ENCODE measurements around the gene SLC25A21. TPM values are rescaled to one million over a fixed set of nuclear protein-coding genes. Genes with fewer than 3 reads are reported as not detected.
"Not testable (repeated sequence)": the region's sequence is repeated elsewhere in the genome, so short reads cannot be mapped to it uniquely, and the experiment has no call there.

Gene SLC25A21
- total RNA-seq, 2 donors from 2014 or later = 0.14 to 0.64 TPM

GRCh38 chr14:36938678-36939077 is 233.7 kb downstream of the SLC25A21 start:
- intact Hi-C loops (cut with DNase I, micrococcal nuclease) = no loop called here
- DNase-seq = no peak

GRCh38 chr14:36935976-36936678 is 236.3 kb downstream of the SLC25A21 start:
- intact Hi-C loops (cut with DNase I, micrococcal nuclease) = no loop called here
- no peak for ATAC-seq
- no peak for DNase-seq

More at GRCh38 chr14:36938678-36939077, 233.7 kb downstream of the SLC25A21 start:
- no peak for ATAC-seq

DNA sequence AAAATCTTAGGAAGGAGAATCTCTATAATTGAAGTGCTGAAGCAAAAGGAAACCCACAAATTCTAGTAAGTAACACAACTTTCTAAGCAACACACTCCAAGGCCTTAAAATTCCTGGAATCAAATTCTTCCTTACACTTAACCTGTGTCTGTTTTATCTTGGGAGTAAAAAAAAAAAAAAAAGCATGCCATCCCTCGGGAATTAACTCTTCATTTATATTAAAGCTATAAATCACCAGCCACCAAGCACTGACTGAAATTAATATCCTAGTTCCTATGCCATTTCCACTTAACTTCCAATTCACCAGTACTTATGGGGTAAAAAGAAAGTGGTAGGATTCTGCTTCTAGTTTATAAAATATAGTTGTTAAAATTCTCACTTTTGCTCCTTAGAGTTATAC is 238.1 kb downstream of the SLC25A21 start:
- intact Hi-C loops (cut with DNase I, micrococcal nuclease) = no loop called here
- DNase-seq = no peak
- ATAC-seq = no peak

- ATAC-seq (no peak), DNase-seq (no peak)
- intact Hi-C loops (cut with DNase I, micrococcal nuclease) = no loop called here
These were observed 240.6 kb downstream of the SLC25A21 start for GRCh38 chr14:36931791-36932190.

GRCh38 chr14:36928432-36928831 is 244.0 kb downstream of the SLC25A21 start:
- intact Hi-C loops (cut with DNase I, micrococcal nuclease) = no loop called here
- no peak for ATAC-seq
- no peak for DNase-seq

- intact Hi-C loops (cut with DNase I, micrococcal nuclease) = no loop called here
- DNase-seq (no peak), ATAC-seq (no peak)
These were observed 247.3 kb downstream of the SLC25A21 start for GRCh38 chr14:36925094-36925493.

DNA sequence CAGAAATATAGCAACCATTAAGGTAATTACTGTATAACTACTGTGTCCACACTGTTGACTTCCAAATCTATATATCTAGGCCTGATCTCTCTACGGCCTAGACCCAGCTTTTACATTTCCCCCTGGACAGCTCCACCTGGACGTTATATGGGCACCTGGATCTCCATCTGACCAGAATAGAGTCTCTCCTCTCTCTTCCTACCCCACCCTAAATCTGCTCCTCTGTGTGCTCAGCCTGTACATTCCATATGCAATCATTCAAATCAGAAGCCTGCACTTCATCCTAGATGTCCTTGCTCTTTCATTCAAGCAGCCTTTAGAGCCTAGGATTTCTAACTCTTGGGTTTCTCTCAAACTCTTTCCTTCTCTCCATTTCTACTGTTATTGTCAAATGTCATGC is 255.7 kb downstream of the SLC25A21 start:
- no peak for ATAC-seq
- intact Hi-C loops (cut with DNase I, micrococcal nuclease) = no loop called here
- no peak for DNase-seq

- no peak for ATAC-seq
- intact Hi-C loops (cut with DNase I, micrococcal nuclease) = no loop called here
- no peak for DNase-seq
These were observed 257.3 kb downstream of the SLC25A21 start for GRCh38 chr14:36915081-36915480.

GRCh38 chr14:36910578-36910977 is 261.8 kb downstream of the SLC25A21 start:
- intact Hi-C loops (cut with DNase I, micrococcal nuclease) = no loop called here
- no peak for ATAC-seq

DNA sequence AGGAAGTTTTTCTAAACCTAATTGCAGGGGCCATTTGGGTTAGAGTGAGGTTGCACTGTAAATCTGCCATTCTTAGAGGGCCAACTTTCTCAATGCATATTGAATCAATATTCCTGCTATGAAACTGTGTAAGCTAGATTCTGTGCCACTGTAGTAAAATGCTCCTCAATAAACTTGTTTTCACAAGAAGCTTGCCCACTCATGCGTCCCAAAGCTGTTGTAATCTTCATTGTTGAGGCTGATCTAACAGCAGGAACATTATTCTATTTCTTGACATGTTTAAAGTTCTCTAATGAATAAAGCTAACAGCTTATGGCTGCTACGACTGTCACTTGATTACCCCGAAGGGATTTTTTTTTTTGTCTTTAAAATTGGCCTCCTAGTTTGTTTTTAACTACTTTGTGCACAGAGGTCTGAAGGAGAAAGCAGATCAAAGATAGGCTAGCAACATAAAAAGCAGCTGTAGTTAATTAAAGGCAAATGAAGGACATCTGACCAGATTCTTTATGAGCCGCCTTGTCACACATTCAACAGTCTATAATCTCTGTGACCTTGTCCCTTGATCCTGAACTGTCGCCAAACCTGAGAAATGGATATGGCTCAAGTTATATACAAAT is 267.0 kb downstream of the SLC25A21 start:
- intact Hi-C loops (cut with DNase I, micrococcal nuclease) = no loop called here
- ATAC-seq = peak; percentile 65
- DNase-seq = no peak

More at GRCh38 chr14:36910578-36910977, 261.8 kb downstream of the SLC25A21 start:
- no peak for DNase-seq

- intact Hi-C loops (cut with DNase I, micrococcal nuclease) = no loop called here
- no peak for DNase-seq
- ATAC-seq = no peak
These were observed 270.5 kb downstream of the SLC25A21 start for GRCh38 chr14:36901861-36902260.

DNA sequence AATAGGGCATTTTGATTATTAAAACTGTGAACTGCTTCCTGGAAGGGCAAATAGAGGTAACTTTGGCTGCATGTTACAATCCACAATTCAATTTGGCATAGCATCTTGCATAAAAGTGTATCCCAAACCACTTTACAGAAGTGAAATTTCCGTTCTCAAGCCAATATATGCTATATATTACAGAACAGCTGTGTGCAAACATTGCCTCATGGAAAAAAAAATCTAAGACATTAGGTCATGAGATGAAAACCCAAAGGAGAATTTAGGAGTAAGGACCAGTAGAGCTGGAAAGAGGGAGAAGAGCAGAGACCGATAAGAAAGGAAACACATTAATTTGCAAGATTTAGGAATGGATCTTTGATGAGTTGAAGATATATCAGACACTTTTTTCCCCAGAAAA is 271.6 kb downstream of the SLC25A21 start:
- DNase-seq (no peak), ATAC-seq (no peak)
- intact Hi-C loops (cut with DNase I, micrococcal nuclease) = no loop called here

- intact Hi-C loops (cut with DNase I, micrococcal nuclease); ATAC-seq; DNase-seq: not testable (repeated sequence)
These were observed 276.1 kb downstream of the SLC25A21 start for GRCh38 chr14:36896300-36896699.

GRCh38 chr14:36884049-36884448 is 288.4 kb downstream of the SLC25A21 start:
- DNase-seq (no peak), ATAC-seq (no peak)
- intact Hi-C loops (cut with DNase I, micrococcal nuclease) = no loop called here

DNA sequence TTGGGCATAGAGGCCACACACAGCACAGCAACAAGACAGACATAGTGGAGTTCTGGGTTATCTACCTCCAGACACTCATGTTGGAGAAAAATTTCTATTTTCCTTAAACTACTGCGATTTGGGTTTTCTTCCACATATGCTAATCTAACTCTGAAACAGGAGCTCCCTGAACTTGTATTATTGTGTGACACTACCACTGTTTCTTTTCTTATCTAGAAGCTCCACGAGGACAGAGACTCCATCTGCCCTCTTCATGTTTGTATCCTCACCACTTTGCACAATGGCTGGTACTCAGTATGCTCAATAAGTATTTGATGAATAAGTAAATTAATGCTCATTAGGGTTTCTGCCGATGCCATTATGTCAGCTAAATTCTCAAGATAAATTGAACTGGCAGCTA is 292.1 kb downstream of the SLC25A21 start:
- DNase-seq (no peak), ATAC-seq (no peak)
- intact Hi-C loops (cut with DNase I, micrococcal nuclease) = no loop called here

DNA sequence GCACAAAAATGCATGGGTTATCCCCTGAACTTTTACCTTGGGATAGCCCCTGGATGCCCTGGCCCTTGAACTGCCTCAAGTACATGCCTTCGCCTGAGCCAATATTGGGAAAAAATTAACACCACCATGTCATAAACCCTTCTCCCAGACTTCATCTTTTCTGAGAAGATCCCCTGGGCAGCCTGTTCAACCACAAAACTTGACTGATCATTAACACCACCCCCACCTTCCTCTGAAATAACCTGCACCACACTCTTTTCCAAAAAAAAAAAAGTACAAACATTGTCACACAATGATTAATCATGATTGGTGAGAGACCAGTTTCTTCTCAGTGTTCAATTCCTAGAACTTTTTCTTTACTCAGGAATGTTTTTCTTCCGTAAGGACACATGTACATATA is 292.8 kb downstream of the SLC25A21 start:
- intact Hi-C loops (cut with DNase I, micrococcal nuclease) = no loop called here
- no peak for DNase-seq
- no peak for ATAC-seq

GRCh38 chr14:36874396-36875138 is 297.8 kb downstream of the SLC25A21 start:
- ATAC-seq (no peak), DNase-seq (no peak)
- intact Hi-C loops (cut with DNase I, micrococcal nuclease) = no loop called here

DNA sequence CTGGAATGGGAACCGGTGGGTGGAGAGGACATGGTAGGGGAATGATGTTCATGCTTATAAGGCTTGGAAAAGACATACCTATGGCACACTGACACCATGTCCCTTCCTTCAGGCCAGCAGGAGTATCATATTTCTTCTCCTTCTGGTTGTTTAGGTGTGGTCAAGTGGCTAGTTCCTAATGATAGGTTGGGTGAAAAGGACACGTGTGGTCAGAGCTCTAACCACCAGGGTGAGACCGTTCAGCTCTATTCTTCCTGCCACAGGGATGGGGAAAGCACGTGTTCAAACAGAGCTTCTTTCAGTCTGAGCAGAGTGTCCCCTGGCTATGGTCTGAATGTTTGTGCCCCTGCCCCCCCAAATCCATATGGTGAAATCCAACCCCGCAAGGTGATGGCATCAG is 301.6 kb downstream of the SLC25A21 start:
- ATAC-seq = no peak
- DNase-seq = no peak
- intact Hi-C loops (cut with DNase I, micrococcal nuclease) = no loop called here

DNA sequence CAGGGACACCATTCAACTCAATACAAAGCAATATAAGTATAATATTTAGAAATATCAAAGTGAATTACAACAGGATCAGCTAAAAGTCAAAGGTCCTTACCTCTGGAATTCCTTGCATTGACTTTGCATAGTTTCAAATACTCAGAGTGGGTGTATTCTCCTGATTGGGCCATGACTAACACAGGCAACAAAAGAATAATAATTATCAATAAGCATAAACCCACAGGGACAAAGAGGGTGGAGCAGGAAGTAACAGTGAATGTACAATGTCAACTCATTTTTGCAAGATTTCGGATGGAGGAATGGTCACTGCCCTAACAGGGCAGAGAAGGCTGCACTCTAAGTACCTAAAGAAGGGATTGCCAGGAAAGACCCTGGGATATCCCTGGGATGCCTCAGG is 303.3 kb downstream of the SLC25A21 start:
- intact Hi-C loops (cut with DNase I, micrococcal nuclease) = no loop called here
- DNase-seq = no peak
- ATAC-seq = no peak

- intact Hi-C loops (cut with DNase I, micrococcal nuclease) = no loop called here
- ATAC-seq (no peak), DNase-seq (no peak)
These were observed 305.5 kb downstream of the SLC25A21 start for GRCh38 chr14:36866867-36867266.

Measured in left colon (tissue), 2 donors.